Left renal cortex interstitium (tissue), 4 donors: ENCODE measurements around the gene PTPN11. TPM values are rescaled to one million over a fixed set of nuclear protein-coding genes. Genes with fewer than 3 reads are reported as not detected.
"Not testable (repeated sequence)": the region's sequence is repeated elsewhere in the genome, so short reads cannot be mapped to it uniquely, and the experiment has no call there.

Experiments used
- DNase-seq, 4 donors: peaks; one replicate each; pipeline ENCODE4 v3.0.0-alpha.2; 2013; ENCODE audit warnings: low read depth in 4 of 4, low spot score in 2 of 4, missing footprints in 1 of 4
- polyA plus RNA-seq, 4 donors: library from polyadenylated mRNA; unstranded; fragments of 120-200 nt; gene quantifications; one replicate each; pipeline ENCODE4 v1.2.1, GENCODE V29; 2013; ENCODE audit not compliant: insufficient read length in 4 of 4

Gene PTPN11
- polyA plus RNA-seq, 4 donors: 71.7 to 85.5 (median 77.7) TPM

GRCh38 chr12:112409064-112409905 lies 9.5 kb upstream of the PTPN11 start, which contains the start of gene RPL6:
TSS of gene RPL6 (minus strand) at chr12:112409605. CDS start at chr12:112408656, 949 bp downstream.
- peak; percentile 78 to 94 (median 88) for DNase-seq

DNA sequence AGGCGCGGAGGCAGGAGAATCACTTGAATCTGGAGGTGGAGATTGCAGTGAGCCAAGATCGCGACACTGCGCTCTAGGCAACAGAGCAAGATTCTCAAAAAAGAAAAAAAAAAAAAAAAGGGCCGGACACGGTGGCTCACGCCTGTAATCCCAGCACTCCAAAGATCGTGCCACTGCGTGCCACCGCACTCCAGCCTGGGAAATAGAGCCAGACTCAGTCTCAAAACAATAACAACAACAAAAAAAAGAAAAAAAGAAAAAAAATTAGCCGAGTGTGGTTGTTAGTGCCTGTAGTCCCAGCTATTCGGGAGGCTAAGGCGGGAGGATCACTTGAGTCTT lies 8.9 kb upstream of the PTPN11 start:
- DNase-seq: no peak

GRCh38 chr12:112413855-112414625 lies 4.7 kb upstream of the PTPN11 start:
- DNase-seq: no peak

GRCh38 chr12:112415457-112415856 lies 3.3 kb upstream of the PTPN11 start:
- DNase-seq: not testable (repeated sequence)

DNA sequence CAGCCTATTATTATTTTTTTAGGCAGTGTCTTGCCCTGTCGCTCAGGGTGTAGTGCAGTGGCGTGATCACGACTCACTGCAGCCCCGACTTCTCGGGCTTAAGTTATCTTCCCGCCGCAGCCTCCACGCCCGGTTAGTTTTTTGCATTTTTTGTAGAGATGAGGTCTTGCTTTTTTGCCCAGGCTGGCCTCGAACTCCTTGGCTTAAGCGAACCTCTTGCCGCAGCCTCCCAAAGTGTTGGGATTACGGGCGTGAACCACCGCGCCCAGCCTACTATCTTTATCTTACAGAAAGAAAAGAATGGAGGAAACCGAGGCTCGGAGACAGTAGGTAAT lies 507 bp upstream of the PTPN11 start:
- no peak for DNase-seq

DNA sequence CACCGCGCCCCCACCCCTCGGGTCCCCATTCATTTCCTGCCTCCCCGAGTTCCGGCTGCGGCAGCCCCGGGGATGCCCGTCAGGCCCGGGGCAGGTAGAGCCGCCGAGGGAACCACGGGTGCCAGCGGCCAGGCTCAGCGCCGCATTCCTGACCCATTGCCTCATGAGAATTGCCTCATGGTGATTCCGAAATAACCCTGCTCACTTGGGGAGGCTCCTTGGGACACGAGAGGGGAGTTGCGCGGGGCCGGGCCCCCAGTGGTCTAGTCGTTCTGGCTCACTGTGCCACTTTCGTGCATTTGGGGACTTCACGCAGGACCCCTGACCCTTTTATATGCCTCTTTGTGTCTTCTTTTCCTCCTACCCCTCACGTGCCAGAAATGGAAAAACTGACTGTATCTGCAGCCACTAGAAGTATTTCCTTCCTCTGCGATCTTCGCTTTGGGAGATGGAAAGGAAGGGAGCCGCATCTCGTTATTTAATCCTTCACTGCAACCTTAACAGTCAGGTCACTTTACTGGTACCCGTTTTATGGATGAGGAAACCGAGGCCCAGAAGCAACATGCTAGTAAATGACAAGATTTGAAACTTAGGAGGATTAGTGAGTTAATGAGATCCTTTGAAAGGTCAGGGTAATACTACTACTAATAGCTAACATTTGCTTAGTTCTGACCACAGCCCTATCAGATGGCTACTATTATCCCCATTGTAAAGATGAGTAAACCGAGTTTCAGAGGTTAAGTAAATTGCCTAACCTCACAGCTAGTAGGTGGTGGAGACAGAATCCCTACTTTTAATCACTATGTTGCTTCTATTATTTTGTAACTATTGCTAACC lies 768 bp downstream of the PTPN11 start:
- peak in 2 of 4 donors; percentile 19 to 32 for DNase-seq

- no peak for DNase-seq
These were observed 2.0 kb downstream of the PTPN11 start for GRCh38 chr12:112420740-112421139.

- DNase-seq: no peak
These were observed 2.6 kb downstream of the PTPN11 start for GRCh38 chr12:112421363-112421762.

DNA sequence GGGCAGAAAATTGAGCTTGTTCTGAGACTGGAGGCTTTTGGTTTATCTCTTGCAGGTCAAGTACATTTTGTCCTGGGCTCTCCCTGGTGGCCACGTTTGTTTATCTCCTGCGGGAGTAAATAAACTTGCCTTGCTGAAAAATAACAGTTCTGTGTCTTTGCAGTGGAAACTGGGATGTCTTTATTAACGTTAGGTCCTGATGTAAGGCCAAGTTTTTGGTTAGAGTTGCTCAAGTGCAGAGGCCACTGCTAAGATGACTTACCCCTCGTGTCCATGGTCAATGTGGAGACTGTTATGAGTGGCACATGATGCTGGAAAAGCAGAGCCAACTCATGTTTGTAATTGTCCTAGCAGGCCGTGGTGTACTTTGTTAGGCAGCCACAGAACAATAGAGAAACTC lies 3.8 kb downstream of the PTPN11 start:
- DNase-seq: no peak

GRCh38 chr12:112424126-112424525 lies 5.4 kb downstream of the PTPN11 start:
- DNase-seq: no peak

GRCh38 chr12:112425582-112426382 lies 7.0 kb downstream of the PTPN11 start:
- DNase-seq: no peak

DNA sequence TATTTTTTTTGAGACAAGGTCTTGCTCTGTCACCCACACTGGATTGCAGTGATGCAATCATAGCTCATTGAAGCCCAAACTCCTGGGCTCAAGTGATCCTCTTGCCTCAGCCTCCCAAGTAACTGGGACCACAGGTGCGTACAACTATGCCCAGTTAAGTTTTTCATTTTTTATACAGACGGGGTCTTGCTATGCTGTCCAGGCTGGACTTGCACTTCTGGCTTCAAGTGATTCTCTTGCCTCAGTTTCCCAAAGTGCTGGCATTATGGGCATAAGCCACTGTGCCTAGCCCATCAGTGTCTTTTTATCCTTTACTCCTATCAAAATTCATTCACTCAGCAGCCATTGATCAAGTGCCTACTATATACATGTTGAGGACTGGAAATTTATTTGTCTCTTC lies 9.0 kb downstream of the PTPN11 start:
- DNase-seq: no peak

GRCh38 chr12:112430929-112431328 lies 12.2 kb downstream of the PTPN11 start:
- DNase-seq: no peak

DNA sequence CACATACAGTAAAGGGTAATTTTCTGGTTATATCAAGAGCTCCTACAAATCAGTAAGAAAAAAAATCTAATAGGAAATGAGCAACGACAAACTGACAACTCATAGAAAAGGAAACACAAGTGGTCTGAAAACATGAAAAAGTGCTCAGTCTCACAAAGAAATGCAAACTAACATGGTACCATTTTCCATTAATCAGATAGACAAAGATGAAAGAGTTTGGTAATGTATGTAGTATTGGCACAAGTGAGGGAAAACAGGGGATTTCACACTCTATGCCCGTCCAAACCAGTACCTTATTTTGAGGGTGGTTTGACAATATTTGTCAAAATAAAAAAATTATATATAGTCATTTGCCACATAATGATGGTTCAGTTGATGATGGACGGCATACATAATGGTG lies 13.2 kb downstream of the PTPN11 start:
- DNase-seq: no peak

DNA sequence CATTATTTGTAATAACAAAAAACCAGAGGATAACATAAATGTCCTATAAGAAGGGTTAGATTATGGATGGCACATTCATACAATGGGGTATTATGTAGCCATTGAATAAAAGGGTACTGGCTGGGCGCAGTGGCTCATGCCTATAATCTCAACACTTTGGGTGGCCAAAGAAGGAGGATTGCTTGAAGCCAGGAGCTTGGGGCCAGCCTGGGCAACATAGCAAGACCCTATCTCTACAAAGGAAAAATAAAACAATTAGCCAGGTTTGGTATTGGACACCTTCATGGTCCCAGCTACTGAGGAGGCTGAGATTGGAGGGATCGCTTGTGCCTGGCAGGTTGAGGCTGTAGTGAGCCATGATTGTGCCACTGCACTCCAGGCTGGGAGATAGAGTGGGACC lies 14.8 kb downstream of the PTPN11 start:
- DNase-seq: no peak

DNA sequence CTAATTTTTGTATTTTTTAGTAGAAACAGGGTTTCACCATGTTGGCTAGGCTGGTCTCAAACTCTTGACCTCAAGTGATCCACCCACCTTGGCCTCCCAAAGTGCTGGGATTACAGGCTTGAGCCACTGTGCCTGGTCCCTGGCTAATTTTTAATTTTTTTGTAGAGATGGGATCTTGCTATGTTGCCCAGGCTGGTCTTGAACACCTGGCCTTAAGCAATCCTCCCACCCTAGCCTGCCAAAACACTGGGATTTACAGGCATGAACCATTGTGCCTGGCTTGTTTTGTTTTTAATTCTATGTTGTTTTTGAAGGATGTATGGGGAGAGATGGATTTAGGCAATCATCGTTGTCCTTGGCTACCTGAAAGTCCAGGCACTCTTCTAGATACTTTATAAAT lies 19.9 kb downstream of the PTPN11 start:
- DNase-seq: not testable (repeated sequence)

DNA sequence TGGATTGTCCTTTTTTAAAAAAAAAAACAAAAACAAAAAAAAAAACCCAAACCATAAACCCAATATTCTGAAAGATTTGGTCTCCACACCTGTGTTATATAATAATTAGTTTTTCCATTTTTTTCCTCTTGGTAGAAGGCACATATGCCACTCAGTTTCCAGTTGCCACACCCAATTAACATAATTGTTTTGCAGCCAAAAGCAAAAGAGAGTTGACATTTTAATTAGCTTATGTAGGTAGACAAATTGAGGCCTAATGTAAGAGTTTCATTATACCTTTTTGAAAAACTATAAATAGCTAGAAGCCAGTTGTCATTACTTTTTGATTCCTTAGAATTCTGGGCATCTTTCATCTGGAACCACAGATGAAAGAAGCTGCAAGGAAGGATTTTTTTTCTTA lies 21.0 kb downstream of the PTPN11 start:
- DNase-seq: no peak

DNA sequence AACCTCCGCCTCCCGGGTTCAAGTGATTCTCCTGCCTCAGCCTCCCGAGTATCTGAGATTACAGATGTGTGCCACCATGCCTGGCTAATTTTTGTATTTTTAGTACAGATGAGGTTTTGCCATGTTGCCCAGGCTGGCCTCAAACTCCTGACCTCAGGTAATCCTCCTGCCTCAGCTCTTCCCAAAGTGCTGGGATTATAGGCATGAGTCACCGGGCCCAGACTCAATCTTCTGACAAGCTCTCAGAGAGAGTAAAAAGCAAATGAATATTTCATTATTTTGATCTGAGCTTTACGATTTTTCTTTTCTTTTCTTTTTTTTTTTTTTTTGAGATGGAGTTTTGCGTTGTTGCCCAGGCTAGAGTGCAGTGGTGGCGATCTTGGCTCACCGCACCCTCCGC lies 21.9 kb downstream of the PTPN11 start:
- DNase-seq: not testable (repeated sequence)

DNA sequence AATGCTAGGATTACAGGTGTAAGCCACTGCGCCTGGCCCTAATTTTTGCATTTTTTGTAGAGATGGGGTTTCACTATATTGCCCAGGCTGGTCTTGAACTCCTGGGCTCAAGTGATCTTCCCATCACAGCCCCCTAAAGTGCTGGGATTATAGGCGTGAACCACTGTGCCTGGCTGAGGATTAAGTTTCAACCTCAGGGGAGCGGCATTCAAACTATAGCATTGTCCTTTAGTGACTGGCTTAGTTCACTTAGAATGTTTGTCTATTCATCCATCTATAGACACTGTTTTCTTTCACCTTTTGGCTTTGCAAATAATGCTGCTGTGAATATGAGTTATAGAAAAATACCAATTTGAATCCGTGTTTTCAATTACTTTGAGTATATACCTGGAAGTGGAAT lies 25.2 kb downstream of the PTPN11 start:
- DNase-seq: no peak

DNA sequence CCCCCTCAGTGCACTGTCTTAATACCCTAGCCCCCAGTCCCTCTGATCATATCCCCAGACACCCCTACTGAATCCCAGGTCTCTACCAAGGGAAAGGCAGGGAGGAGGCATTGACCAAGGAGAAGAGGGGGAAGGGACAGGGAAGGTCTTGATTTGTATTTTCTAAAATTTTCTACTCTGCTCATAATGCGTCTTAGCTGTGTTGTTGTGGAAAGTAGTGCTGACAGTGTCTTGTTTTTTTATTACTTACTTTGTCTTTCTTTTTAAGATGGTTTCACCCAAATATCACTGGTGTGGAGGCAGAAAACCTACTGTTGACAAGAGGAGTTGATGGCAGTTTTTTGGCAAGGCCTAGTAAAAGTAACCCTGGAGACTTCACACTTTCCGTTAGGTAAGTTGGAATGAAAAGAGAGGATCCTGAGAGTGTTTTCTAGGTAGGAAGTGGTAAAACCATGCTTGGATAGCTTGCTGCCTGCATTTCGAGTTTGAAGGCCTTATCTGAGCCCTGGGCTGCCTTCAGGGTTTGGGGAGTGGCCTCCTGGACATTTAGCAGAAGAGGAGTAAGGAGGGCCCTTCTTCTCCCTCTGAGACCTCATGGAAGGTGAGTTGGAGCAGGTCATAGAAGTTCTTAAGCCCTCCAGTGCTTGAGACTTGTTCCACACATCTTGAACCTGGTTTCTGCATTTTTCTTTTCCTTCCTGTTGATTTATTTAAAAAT lies 27.4 kb downstream of the PTPN11 start:
- DNase-seq: no peak
